NB4 (cell line): ENCODE results near the gene SETD3.

ENCODE experiments used
- MYC ChIP-seq: IDR thresholded peaks from 2 replicates; pipeline ENCODE4 v1.6.1; 2011; ENCODE audit warnings: low read depth, low read length
- POLR2A ChIP-seq: IDR thresholded peaks from 2 replicates; pipeline ENCODE4 v1.6.1; 2011; ENCODE audit warnings: mild to moderate bottlenecking; ENCODE audit not compliant: insufficient read length; ENCODE audit errors: extremely low read depth
- TF ChIP-seq, protein P1 (sequence below): IDR thresholded peaks from one replicate; pipeline ENCODE4 v1.5.1; 2012; ENCODE audit warnings: low read depth, low read length
- TF ChIP-seq, protein P2 (sequence below): IDR thresholded peaks from 2 replicates; pipeline ENCODE4 v1.6.1; 2011; ENCODE audit warnings: low read depth, low read length

DNA sequence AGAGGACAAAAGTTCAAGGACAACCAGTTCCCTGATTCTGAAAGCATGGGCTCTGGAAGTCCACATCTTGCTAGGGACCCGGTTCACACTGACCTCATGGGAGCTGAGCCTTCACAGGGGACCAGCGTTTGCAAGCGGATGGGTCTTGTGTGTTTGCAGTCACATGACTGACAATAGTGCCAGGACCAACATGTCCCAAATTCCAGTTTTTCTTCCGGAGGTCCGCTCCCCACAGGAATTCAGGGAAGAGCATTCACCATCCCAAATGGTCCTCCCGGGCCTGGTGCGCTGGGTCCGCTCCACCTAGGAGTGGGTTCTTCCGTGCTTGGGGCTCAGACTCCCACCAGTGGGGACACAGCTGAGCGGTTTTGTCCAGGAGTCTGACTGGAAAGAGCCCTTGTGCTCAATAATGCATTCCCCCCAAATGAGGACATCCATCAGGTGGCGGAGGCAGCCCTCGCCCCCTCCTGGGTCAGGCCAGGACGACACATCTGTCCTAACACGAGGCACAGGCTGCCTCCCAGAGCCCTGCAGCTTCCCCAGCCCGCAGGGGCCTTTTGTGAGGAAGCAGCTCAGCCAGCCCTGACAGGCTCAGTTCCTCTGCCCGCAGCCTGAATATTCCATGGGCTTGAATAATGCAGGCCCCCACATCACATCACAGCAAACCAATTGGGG, 116.9 kb downstream of the SETD3 start:
- TF ChIP-seq, protein P1, sequence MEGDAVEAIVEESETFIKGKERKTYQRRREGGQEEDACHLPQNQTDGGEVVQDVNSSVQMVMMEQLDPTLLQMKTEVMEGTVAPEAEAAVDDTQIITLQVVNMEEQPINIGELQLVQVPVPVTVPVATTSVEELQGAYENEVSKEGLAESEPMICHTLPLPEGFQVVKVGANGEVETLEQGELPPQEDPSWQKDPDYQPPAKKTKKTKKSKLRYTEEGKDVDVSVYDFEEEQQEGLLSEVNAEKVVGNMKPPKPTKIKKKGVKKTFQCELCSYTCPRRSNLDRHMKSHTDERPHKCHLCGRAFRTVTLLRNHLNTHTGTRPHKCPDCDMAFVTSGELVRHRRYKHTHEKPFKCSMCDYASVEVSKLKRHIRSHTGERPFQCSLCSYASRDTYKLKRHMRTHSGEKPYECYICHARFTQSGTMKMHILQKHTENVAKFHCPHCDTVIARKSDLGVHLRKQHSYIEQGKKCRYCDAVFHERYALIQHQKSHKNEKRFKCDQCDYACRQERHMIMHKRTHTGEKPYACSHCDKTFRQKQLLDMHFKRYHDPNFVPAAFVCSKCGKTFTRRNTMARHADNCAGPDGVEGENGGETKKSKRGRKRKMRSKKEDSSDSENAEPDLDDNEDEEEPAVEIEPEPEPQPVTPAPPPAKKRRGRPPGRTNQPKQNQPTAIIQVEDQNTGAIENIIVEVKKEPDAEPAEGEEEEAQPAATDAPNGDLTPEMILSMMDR: no peak
- no peak for TF ChIP-seq POLR2A
- TF ChIP-seq, protein P2, sequence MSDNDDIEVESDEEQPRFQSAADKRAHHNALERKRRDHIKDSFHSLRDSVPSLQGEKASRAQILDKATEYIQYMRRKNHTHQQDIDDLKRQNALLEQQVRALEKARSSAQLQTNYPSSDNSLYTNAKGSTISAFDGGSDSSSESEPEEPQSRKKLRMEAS: no peak
- no peak for TF ChIP-seq MYC
